ENCODE measurements around the gene IFI44L.

GRCh38 chr1:78651241-78651640, 31.0 kb downstream of the IFI44L start:
- TF ChIP-seq EZH2 (IDR thresholded peaks at IDR 0.05) (no peak), POLR2AphosphoS5 (IDR thresholded peaks at IDR 0.05; ENCODE audit: borderline replicate concordance, low read depth, low read length) (no peak)

All from SK-N-MC (cell line).